GM18867 (cell line): Measurements from ENCODE around the gene POLR1G.

Experiments
- ATAC-seq: cut with Tn5 transposase; IDR thresholded peaks from one replicate; pipeline ENCODE4 v1.9.1; 2021; ENCODE audit warnings: mild to moderate bottlenecking, moderate library complexity; ENCODE audit not compliant: unreplicated experiment

The POLR1G gene

GRCh38 chr19:45406226-45407090 is at the start of gene POLR1G:
Gene POLR1G, plus strand, starts transcription at chr19:45406644. Its CDS starts 53 bp downstream, at chr19:45406697.
- peak; percentile 72 for ATAC-seq

- ATAC-seq: no peak
These were observed 49.5 kb upstream of the POLR1G start for GRCh38 chr19:45356760-45357444.

GRCh38 chr19:45357445-45357783 is 49.0 kb upstream of the POLR1G start:
- no peak for ATAC-seq

- no peak for ATAC-seq
These were observed 48.1 kb upstream of the POLR1G start for GRCh38 chr19:45358213-45358792.

- no peak for ATAC-seq
These were observed 44.8 kb upstream of the POLR1G start for GRCh38 chr19:45361608-45362007.

DNA sequence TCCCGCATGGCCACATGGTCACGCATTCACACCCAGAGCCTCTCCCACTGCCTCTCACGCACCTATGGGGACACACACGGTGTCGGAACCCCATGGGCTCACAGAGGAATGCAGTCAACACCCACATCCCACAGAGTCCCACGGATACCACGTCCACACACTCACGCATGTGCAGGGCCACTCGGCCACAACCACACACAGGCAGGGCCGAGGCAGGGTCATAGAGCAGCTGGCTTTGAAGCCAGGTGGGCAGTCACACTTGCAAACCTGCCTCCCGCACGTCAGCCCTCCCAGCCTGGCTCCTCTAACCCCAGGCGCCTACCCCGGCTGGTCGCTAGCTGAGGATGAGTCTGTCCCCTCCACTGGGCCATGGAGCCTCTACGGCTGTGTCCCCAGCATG is 44.2 kb upstream of the POLR1G start:
- no peak for ATAC-seq

- no peak for ATAC-seq
These were observed 42.5 kb upstream of the POLR1G start for GRCh38 chr19:45363861-45364459.

DNA sequence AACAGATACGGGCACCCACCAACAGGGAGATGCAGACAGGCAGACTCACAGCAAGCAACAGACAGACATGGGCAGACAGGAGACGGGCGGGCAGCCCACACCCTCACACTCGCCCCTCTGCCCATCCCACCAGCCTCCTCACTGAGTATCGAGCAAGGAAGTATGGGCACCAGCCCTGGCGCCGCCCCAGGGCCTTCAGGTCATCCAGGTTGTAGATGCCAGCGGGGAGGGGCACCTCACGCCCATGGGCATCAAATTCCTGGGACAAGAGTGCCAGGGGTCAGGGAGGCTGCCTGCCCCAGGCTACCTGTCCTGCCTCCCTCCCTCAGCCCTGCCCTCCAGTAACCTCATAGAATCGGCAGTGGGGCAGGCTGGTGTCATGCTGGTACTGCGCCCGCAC is 41.7 kb upstream of the POLR1G start:
- no peak for ATAC-seq

- no peak for ATAC-seq
These were observed 38.3 kb upstream of the POLR1G start for GRCh38 chr19:45368127-45368526.

- no peak for ATAC-seq
These were observed 37.6 kb upstream of the POLR1G start for GRCh38 chr19:45368737-45369340.

- ATAC-seq: peak; percentile 96
These were observed 35.8 kb upstream of the POLR1G start, which contains the start of gene ERCC2 for GRCh38 chr19:45370410-45371204. Gene ERCC2, minus strand, starts transcription at chr19:45370573. Its CDS starts 33 bp downstream, at chr19:45370540.

GRCh38 chr19:45376045-45376724 is 30.3 kb upstream of the POLR1G start:
- ATAC-seq: no peak

- no peak for ATAC-seq
These were observed 26.3 kb upstream of the POLR1G start for GRCh38 chr19:45380107-45380506.

DNA sequence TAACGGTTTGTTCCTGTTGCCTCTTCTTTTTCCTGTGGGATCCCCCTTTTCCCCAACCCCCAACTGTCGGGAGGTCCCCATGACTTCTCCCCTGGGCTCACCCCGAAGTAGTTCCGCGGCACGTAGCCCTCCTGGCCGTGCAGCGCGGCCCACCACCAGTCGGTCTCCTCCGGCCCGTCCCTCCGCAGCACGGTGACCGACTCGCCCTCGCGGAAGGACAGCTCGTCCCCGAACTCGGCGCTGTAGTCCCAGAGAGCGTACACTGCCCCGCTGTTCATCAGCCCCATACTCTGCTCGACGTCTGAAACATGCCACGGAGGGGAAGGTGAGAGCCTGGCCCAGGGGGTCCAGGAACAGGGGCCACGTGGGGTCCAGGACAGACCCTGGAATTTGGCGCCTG is 24.0 kb upstream of the POLR1G start:
- no peak for ATAC-seq

DNA sequence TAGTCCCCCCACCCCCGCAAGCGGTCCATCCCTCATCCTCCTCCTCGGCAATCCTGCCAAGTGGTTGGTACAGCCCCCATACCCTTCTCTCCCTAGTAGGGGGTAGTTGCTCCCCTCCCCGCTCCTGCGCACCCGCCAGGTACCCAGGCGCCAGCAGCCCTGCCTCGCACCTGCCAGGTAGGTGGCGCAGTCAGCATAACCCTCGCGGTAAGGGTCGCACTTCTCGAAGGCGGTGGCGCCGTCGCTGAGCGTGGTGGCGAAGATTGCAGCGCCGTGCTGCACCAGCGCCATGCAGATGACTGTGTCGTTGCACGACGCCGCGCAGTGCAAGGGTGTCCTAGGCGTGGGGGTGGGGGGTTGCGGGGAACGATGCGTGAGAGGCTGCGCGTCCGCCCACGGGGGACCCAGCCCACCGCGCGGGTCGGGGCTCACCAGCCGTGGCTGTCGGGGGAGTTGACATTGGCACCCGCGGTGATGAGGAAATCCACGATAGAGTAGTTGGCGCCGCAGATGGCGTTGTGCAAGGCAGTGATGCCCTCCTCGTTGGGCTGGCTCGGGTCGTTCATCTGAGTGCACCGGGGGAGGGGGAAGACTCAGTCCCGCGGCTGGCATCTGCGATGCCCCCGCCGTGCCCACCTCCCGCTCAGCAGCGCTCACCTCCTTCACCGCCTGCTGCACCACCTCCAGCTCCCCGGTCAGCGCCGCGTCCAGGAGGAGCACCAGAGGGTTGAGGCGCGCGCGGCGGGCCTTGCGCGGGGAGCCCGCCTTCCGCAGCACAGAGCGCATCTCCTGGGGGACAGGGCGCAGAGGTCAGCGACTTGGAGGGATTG is 20.8 kb upstream of the POLR1G start:
- no peak for ATAC-seq

- ATAC-seq: no peak
These were observed 15.1 kb upstream of the POLR1G start for GRCh38 chr19:45391346-45391745.

DNA sequence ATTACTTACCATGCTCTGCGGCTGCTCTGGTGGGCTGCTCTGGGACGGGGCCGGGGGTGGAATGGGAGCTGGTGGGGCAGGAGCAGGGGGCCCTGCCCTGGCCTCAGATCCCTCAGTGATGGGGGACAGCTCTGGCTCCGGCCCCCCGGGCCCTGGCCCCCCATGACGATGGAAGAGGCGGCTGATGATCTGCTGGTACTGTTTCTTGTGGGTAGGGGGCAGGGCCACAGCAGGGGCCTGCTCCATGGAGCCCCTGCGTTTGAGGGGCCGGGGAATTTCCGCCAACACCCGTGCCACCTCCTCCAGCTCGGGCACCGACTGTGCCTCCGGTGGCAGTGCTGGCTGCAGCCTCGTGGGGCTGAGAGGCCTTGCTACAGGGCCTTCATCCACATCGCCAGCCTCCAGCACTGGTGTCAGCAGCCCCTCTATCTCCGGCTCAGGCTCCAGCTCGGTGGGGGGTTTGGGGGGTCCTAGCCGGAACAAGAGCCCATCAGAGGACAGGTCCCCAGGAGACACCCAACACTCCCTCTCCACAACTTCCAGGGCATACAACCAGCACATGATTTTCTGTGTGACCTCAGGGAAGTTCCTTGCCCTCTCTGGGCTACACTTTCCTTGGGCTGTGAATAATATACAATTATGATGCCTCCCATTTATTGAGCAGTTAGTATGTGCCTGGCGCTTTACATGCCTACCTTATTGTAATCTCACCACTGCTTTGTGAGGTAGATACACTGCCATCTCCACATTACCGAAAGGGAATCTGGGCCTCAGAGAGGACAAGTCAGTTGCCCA is 14.4 kb upstream of the POLR1G start:
- no peak for ATAC-seq
